PC-3 (cell line): Measurements from ENCODE around the gene SENP8.

Experiments
- CTCF ChIP-seq: fragments of 300-600 bp; sonication (generic); conservative IDR thresholded peaks from 2 replicates; pipeline ENCODE4 v1.5.1; 2017; ENCODE audit warnings: antibody characterized with exemption, low read depth, mild to moderate bottlenecking, low read length
- EZH2 ChIP-seq: fragments of 300-600 bp; sonication (generic); IDR thresholded peaks from one replicate; pipeline ENCODE4 v1.6.1; 2017; ENCODE audit warnings: antibody characterized with exemption, mild to moderate bottlenecking, low read length; ENCODE audit not compliant: unreplicated experiment
- EZH2phosphoT487 ChIP-seq: fragments of 300-600 bp; sonication (generic); IDR thresholded peaks from 2 replicates; pipeline ENCODE4 v1.6.1; 2018; ENCODE audit warnings: mild to moderate bottlenecking, antibody characterized with exemption, low read length, borderline replicate concordance

DNA sequence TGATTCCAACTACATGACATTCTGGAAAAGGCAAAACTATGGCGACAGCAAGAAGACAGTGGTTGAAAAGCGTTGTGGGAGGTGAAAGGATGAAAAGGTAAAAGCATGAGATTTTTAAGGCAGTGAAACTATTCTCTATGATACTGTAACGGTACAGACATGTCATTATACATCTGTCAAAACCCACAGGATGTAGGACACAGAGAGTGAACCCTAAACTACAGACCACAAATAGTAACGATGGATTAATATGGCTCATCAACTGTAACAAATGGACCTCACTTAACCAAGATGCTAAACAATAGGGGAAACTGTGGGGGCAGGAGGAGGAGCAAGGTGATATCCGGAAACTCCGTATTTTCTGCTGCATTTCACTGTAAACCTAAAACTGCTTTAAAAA lies 39.3 kb upstream of the SENP8 start:
- no peak for TF ChIP-seq CTCF
- TF ChIP-seq EZH2, result no peak
- no peak for TF ChIP-seq EZH2phosphoT487
